Hippocampal formation (tissue), 2 donors: ENCODE data around the gene RAB15.

Source experiments
- DNase-seq, 2 donors: peaks; one replicate each; lab custom pipeline; 2025; lab: John Stamatoyannopoulos, UW

RAB15 gene

DNA sequence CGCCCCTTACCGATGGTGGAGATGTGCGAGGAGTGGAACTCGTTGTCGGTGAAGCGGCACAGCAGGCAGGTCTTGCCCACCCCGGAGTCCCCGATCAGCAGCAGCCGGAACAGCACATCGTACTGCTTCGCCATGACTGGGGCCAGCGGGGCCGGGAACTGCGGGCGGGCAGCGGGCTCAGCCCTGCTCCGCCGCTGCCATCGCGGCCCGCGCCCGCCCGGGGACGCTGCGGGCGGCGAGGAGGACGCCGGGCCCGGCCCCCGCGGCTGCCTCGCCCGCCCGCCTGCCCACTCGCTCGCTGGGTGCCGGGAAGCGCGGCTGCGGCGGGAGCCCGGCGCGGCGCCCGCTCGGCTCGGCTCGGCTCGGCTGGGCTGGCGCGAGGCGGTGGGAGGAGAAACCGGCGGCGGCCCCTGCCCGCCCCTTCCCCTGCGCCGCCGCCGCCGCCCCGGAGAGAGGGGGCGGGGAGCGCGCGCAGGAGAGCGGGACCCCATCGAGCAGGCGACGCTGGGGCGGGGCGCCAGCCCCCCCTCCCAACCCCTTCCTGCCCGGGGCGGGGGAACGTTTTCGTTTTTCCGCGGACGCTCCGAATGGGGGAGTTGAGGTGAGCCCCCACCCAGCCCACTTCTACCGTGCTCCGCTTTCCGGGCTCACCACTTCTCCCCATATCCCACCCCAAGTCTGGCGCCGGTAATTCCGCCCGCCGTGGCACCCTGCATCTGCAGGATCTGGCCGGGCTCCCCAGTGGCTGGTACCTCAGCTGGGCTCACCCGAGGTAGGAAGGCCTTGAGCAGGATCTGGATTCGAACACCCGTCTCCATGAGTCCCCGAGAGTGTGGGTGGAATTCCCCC lies at the start of gene RAB15:
Gene RAB15 (minus strand): TSS at position 394 of the 849 bp plus-strand sequence. CDS start 260 bp downstream, at position 134.
- DNase-seq: no peak

- DNase-seq: peak; percentile 16 to 90
Observed at GRCh38 chr14:65019944-65020566, 47.9 kb upstream of the RAB15 start.

DNA sequence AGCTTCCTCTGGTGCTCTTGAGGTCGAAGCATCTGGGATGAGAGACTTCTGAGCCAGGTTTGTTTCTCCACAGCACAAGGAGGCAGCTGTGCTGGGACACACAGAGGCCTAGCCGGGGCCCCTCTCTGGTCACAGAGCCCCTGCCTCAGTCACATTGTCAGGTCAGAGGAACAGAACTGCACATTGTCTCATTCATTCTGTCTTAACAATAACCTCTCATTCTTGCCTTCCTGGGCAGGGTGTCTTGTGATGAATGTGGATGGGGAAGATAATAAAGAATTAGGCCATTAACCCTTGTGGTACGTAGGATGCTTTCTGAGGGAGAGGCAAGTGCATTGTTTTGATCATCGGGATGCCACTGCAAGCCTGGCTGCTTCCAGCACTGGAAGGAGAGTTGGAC lies 44.3 kb upstream of the RAB15 start:
- peak; percentile 25 to 31 for DNase-seq

DNA sequence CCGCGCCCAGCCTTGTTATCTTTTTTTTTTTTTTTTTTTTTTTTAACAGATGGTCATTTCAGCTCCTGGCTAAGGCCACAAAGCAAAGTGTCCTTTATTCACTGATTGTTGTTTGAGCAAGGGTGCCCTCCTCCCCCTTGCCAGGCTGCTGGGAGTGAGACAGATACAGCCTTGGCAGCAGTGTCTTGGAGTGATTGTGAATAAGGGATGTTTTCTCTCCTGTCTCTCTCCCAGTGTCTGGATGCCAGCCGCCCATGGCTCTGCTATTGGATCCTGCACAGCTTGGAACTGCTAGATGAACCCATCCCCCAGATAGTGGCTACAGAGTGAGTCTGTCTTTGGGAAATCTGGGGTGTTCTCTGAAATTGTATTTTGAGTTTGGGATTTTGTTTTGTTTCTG lies 43.3 kb upstream of the RAB15 start:
- peak; percentile 75 to 81 for DNase-seq

DNA sequence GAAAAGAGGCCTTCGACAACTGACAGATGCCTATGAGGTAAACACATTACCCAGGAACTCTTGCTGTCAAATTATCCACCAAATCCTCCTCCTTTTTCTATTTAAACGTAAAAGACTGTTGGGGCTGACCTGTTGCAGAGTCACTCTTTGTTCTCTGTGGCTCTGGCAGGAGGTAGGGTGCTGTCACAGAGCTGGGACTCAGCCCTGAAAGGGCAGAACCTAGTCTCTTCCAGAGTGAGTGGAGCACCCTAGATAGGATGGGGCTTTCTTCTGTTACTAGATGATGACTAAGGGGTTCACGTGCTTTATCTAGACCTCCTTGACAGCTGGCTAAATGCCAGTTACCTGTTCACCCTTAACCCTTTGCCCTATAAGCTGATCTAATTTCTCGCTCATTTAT lies 40.2 kb upstream of the RAB15 start:
- DNase-seq: no peak

DNA sequence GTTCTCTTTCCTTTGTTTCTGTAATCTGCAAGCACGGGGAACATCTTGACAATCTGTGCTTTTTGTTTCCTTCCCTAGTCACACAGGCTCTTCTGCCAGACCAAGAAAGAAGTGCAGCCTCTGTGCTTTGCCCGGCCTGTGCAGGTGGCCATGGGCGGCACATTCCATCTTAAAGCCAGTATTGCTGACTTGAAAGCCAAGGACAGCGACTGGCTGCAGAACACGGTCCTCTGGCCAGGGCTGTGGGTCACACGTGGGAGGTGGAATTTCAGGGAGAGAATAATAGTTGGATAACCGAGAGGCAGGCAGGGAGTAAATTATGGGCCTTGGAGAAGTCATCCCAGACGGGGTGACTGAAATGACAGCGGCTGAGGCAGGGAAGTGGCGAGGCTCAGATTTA lies 39.4 kb upstream of the RAB15 start:
- DNase-seq: no peak

DNA sequence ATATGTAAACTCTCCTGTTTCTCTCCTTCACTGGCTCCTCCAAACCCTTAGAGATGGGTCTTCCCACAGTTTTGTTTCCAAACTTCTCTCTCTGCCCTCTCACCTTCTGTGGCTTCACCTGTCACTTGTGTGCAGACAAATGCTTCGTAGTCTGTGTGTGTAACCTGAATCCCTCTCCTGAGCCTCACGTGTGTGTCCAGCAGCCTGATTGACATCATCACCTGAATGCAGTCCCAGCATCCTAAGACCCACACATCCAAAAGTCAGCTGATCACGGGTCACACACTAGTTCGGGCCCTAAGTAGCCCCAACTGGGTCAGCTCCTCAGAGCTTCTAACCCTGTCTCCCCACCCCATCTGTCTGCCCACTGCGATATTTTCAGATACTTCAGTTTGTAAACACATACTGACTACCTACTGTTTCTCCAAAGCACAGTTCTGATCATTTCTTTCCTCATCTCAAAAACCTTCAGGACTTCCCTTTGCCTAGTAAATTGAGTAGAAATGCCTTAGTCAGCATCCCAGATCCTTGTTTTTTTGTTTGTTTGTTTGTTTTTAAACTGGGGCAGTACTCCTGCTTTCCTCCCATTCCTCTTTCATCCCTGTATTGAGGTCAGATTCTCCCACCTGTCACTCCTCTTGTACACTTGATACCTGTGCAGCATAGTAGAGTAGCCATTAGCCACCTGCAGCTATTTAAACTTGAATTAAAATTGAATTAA lies 38.2 kb upstream of the RAB15 start:
- no peak for DNase-seq

GRCh38 chr14:65007202-65007601 lies 35.1 kb upstream of the RAB15 start:
- DNase-seq: no peak

DNA sequence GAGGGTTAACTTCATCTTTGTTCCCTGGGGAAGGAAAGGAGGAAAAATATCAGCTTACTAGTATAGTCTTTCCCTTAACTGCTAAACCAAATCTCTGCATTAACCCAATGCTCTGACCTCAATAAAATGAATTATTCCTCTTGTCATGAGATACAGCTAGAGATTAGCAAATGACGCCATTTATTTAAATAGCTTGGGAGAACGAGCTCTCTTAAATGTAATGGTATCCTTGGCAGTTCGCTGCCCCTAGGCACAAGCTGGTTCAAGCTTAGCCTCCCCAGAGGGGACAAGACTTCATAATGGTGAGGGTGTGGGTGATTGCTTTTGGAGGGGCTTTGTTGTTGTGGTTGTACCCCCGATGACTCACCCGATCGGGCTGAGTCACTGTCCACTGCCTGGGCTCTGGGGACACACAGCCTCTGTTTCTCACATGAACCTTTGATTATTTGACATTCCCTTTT lies 34.2 kb upstream of the RAB15 start:
- DNase-seq: no peak

DNA sequence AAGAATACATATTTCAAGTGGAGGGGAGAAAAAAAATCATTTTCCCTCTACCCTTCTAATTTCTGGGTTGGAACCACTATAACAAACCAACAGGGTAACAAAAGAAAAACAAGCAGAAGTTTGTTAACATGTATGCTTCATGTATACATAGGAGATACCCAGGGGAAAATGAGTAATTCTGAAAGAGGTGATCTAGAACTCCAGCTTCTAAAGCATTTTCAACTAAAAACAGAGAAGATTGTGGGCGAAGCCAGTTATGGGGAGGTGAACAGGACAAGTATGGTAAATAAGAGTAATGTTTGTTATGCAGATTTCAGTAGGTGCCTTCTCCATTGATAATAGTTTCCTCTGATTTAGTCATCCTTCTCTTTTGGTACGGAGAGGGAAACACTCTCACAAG lies 31.3 kb upstream of the RAB15 start:
- no peak for DNase-seq

GRCh38 chr14:65002586-65003210 lies 30.6 kb upstream of the RAB15 start:
- no peak for DNase-seq

GRCh38 chr14:65001723-65002122 lies 29.6 kb upstream of the RAB15 start:
- no peak for DNase-seq

DNA sequence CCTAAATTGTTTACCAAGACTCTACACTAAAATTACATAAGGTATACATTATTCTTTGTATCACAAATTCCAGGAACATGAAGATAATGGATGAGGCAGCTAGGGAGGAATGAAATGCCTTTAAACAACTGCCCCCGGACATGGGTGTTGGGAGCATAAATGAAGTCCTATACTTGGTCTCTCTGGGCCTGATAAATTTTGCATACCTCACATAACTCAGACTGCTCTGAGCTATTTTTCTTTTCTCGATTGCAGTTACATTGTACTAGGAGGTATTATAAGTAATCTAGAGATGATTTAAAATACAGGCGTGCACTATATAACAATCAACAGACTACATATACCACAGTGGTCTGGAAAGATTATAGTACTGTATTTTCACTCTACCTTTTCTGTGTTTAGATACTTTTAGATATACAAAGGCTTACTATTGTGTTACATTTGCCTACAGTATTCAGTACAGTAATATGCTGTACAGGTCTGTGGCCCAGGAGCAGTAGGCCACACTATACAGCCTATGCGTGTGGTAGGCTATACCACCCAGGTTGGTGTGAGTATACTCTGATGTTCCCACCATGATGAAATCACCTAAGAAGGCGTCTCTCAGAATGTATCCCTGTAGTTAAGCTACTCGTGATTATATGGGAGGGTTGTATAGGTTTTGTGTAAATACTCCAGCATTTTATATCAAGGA lies 28.9 kb upstream of the RAB15 start:
- no peak for DNase-seq

DNA sequence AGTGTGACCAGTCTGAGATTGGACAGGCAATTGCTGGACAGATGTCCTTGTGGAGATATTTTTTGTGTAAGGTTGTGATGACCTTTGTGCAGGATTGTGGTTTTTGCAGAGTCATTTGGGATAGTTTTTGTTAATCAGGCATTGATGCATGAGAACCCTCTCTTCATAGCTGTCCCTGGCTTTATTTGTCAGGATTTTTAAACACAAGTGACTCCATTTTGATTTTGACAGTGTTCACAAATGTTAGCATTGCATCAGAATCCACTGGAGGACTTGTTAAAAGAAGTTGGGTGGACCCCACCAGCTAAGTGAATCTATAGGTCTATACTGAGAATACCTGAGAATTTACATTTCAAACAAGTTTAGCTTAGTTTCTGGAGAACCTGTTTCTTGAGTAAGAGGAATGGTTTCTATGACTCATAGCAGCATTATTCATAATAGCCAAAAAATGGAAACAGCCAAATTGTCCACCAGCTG lies 26.4 kb upstream of the RAB15 start:
- no peak for DNase-seq

GRCh38 chr14:64997108-64997794 lies 25.1 kb upstream of the RAB15 start:
- no peak for DNase-seq

GRCh38 chr14:64995291-64995690 lies 23.2 kb upstream of the RAB15 start:
- DNase-seq: no peak

DNA sequence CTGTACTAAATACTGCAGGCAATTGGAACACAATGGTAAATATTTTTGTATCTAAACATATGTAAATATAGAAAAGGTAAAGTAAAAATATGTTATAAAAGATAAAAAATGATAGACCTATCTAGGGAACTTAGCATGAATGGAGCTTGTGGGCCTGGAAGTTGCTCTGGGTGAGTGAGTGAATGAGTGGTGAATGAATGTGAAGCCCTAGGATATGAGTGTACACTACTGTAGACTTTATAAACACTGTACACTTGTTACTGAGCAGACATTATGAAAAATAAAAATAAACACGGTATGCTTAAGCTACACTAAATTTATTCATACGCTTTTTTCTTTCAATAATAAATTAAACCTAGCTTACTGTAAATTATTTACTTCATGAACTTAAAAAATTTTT lies 22.4 kb upstream of the RAB15 start:
- no peak for DNase-seq

DNA sequence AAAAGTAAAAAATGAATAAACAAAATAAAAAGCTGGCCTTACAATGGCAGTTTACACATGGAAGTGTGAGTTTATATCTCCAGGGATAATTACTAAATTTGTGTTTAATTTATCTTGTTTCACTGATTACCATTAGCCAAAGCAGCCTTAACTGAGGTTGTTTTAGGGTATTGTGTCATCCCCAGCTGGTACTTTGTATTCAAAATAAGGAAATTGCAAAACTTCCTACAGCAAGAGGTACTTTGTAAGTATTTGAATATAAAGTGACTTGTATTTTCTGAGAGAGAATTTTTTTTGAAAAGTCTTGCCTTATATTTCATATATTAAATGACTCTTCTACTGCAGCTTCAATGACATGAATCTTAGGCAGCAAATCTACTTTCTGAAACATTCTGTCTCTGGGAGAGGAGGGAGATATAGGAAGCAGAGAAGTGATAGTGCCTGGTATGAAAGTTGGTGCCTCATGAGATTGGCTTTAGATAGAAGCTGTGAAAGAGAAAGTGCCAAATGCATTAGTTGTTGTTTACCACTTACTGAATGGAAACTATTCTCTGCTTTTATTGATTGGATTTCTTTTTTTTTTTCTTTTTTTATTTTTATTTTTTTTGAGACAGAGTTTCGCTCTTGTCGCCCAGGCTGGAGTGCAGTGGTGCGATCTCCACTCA lies 21.3 kb upstream of the RAB15 start:
- no peak for DNase-seq

DNA sequence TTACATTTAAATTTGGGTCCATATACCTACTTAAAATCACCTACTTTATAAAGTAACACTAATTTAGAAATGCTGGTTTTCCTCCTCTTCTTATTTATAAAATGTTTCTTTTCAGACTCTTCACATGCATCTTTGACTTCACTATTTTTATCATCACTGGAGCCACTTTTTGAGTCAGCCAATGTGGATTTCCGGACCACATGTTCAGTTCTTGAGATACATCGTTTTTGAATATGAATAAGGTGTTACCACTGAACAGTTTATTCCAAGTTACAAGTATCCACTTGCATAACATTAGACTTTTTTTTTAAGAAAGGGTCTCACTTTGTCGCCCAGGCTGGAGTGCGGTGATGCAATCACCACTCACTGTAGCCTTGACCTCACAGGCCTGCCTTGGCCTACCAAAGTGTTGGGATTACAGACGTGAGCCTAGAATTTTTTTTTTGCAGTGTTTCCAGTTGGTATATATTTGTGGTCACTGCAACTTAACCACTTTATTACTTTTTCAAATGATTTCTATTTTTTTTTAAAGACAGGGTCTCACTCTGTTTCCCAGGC lies 20.3 kb upstream of the RAB15 start:
- no peak for DNase-seq

DNA sequence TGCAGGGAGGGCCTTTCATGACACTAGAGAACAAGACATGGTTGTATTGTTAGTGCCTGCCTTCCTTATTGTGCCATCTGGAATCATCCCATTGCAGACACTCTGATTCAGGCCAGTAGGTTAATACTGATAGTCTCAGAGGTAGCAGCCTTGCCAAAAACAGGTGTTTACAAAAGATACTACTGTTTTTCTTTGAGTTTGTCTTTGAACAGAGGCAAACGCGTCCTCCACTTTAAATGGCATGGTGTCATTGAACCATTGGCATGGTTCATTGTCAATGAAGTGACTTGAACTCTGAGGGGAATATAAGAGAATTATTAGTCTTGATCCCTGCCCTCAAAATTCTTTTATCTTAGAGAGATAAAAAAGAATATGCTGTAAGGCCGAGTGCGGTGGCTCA lies 18.8 kb upstream of the RAB15 start:
- DNase-seq: no peak
